ENCODE data around the gene ETFA.

DNA sequence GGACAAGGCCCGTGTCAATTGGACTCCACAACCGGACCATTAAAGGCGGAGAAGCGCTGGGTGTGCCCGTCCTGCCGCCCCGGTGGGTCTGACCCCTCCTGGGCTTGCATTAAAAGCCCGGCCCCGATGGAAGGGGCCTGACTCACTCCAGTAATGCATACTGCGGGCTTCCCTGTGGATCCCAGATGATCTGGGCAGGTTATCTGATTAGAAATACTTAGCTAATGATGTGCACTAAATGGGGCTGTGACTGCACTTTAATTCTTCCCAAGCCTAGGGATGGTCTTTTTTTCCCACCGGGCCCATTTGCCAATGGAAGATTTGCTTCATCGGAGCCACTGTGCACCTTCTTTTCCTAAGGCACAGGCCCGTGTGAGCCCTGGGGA, 126.6 kb downstream of the ETFA start:
- TF ChIP-seq POLR2AphosphoS5 (IDR thresholded peaks at IDR 0.05) = no peak
- TF ChIP-seq, protein P1, sequence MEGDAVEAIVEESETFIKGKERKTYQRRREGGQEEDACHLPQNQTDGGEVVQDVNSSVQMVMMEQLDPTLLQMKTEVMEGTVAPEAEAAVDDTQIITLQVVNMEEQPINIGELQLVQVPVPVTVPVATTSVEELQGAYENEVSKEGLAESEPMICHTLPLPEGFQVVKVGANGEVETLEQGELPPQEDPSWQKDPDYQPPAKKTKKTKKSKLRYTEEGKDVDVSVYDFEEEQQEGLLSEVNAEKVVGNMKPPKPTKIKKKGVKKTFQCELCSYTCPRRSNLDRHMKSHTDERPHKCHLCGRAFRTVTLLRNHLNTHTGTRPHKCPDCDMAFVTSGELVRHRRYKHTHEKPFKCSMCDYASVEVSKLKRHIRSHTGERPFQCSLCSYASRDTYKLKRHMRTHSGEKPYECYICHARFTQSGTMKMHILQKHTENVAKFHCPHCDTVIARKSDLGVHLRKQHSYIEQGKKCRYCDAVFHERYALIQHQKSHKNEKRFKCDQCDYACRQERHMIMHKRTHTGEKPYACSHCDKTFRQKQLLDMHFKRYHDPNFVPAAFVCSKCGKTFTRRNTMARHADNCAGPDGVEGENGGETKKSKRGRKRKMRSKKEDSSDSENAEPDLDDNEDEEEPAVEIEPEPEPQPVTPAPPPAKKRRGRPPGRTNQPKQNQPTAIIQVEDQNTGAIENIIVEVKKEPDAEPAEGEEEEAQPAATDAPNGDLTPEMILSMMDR (IDR thresholded peaks at IDR 0.05) = no peak

Measured in prostate gland (tissue), 2 donors.